NCI-H82 (cell line): ENCODE measurements around the gene NSUN4.
"Not testable (repeated sequence)": the region's sequence is repeated elsewhere in the genome, so short reads cannot be mapped to it uniquely, and the experiment has no call there.

ENCODE experiments used
- DNase-seq: peaks from one replicate; lab custom pipeline; 2025; lab: John Stamatoyannopoulos, UW

Gene NSUN4

GRCh38 chr1:46340404-46341221 lies at the start of gene NSUN4:
Gene NSUN4 (plus strand): TSS chr1:46340807. CDS start chr1:46340827, 20 bp downstream.
- peak; percentile 98 for DNase-seq

DNA sequence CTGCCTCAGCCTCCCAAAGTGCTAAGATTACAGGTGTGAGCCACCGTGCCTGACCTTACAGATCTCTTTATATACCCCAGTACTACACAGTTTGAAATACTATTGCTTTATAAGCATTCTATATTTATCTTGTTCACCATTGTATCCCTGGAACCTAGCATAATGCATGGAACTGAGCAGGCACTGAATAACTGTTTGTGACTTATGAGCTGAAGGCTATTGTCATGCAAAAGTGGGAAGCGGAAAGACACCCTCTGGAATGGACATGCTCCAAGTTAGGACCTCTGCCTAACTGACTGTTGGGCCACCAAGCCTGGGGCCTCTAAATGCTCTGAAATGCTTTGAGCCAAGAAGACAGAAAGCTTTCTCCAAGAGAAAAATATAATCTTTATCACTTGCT lies 45.3 kb upstream of the NSUN4 start:
- DNase-seq = no peak

- no peak for DNase-seq
Measured at GRCh38 chr1:46298387-46298786, 42.2 kb upstream of the NSUN4 start.

GRCh38 chr1:46300673-46301405 lies 39.8 kb upstream of the NSUN4 start:
- no peak for DNase-seq

DNA sequence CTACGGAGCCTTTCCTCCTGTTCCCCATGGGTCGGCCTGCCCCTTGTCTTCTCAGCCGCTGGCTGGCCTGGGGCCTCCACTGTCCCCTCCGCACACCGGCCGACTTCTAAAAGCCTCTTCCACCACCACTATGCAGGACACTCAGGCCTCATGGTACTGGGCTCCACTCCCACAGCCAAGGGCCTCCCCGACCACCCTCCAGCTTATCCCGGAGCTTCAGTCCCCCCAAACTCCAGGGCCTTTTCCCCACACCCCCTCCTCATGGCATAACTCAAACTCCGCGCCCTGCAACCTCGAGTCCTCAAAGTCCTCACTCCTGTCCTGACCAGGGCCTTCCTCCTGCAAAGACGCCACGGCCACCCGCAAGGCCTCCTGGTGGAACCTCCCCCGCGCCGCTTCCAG lies 39.2 kb upstream of the NSUN4 start:
- DNase-seq = peak; percentile 64

- peak; percentile 74 for DNase-seq
Measured at GRCh38 chr1:46301808-46302640, 38.6 kb upstream of the NSUN4 start.

DNA sequence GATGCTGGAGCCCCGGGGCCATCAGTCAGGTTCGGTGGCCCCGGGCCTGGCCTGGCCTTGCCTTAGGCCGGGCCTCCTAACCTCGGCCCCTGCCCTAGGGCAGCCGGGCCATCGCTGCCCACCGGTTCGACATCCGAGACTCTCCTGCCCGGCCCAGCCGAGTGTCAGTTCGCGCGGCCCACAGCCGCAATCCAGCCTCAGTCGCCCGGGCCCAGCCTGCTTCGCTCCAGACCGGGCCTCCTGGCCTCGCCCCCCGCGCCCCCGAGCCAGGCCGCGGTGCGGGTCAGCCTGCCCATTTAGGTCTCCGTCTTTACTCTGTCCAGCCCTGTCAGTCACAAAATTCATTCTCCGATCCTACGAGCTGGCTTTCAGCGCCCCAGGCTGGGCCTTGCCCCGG lies 38.0 kb upstream of the NSUN4 start:
- no peak for DNase-seq

GRCh38 chr1:46303038-46303871 lies 37.4 kb upstream of the NSUN4 start, which contains the start of the genes LRRC41 and UQCRH:
Gene LRRC41 (minus strand): TSS chr1:46303616. CDS start chr1:46303322, 294 bp downstream.
Gene UQCRH (plus strand): TSS chr1:46303698. CDS start chr1:46303767, 69 bp downstream.
- peak; percentile 98 for DNase-seq

DNA sequence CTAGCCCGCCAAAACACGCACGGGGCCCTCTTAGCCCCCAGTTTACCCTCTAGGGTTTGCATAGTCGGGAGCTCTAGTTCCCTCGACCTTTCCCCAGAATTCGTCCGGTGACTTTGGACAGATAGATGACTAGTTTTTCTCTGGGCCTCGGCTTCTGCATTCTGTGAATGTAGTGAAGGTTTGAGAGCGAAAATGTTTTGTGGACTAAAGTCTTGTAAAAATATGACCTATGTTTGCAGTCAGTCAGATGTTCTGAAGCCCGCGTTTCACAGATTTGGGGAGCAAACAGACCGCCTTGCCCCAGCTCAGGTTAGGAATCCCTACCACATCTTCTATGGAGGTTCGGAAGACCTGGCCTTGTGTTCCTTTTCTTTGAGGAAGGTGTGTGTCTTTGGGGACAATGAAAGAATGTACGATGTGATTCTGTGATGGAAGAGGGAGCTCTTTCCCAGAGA lies 36.7 kb upstream of the NSUN4 start:
- peak; percentile 54 for DNase-seq

GRCh38 chr1:46306159-46306530 lies 34.5 kb upstream of the NSUN4 start:
- no peak for DNase-seq

GRCh38 chr1:46309401-46310159 lies 31.0 kb upstream of the NSUN4 start:
- DNase-seq = no peak

DNA sequence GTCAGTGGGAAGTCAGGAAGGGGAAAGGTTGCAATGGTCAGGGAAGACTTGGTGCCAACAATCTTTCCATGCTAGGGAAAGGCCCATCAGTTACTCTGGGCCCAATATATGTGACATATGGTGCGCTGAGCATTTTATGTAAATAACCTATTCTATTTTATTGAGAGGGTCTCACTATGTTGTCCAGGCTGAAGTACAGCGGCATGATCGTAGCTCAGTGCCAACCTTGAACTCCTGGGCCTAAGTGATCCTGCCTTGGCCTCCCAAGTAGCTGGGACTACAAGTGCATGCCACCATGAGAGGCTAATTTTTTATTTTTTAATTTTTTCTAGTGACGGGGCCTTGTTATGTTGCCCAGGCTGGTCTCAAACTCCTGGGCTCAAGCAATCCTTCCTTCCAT lies 30.3 kb upstream of the NSUN4 start:
- DNase-seq = no peak

- no peak for DNase-seq
Measured at GRCh38 chr1:46315669-46316403, 24.8 kb upstream of the NSUN4 start.

- DNase-seq = no peak
Measured at GRCh38 chr1:46317323-46317722, 23.3 kb upstream of the NSUN4 start.

DNA sequence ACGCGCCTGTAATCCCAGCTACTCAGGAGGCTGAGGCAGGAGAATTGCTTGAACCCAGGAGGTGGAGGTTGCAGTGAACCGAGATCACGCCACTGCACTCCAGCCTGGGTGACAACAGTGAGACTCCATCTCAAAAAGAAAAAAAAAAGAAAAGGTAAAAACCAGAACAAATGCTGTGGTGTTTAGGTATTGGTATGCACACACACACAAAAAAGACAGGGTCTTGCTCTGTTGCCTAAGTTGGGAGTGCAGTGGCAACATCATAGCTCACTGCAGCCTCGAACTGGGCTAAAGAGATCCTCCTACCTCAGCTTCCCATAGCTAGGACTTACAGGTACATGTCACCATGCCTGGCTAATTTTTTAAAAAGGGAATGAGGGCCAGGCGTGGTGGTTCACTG lies 21.3 kb upstream of the NSUN4 start:
- DNase-seq = peak; percentile 54

DNA sequence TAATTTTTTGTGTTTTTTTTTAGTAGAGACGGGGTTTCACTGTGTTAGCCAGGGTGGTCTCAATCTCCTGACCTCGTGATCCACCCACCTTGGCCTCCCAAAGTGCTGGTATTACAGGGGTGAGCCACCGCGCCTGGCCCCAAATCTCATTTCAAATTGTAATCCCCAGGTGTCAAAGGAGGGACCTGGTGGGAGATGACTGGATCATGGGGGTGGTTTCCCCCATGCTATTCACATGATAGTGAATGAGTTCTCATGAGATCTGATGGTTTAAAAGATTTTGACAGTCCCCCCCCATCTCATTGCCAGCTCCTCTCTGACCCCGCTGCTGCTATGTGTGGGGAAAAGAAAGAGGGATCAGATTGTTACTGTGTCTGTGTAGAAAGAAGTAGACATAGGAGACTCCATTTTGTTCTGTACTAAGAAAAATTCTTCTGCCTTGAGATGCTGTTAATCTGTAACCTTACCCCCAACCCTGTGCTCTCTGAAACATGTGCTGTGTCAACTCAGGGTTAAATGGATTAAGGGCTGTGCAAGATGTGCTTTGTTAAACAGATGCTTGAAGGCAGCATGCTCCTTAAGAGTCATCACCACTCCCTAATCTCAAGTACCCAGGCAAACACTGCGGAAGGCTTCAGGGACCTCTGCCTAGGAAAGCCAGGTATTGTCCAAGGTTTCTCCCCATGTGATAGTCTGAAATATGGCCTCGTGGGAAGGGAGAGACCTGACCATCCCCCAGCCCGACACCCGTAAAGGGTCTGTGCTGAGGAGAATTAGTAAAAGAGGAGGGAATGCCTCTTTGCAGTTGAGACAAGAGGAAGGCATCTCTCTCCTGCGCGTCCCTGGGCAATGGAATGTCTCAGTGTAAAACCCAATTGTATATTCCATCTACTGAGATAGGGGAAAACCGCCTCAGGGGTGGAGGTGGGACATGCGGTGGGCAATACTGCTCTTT lies 20.4 kb upstream of the NSUN4 start:
- peak; percentile 87 for DNase-seq

DNA sequence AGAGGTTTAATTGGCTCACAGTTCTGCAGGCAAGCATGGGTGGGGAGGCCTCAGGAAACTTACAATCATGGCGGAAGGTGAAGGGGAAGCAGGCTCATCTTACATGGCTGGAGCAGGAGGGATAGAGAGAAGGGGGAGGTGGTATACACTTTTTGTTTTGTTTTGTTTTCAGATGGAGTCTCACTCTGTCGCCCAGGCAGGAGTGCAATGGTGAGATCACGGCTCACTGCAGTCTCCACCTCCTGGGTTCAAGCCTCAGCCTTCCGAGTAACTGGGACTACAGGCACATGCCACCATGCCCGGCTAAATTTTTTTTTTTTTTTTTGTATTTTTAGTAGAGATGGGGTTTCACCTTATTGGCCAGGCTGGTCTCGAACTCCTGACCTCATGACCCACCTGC lies 18.4 kb upstream of the NSUN4 start:
- not testable (repeated sequence) for DNase-seq

DNA sequence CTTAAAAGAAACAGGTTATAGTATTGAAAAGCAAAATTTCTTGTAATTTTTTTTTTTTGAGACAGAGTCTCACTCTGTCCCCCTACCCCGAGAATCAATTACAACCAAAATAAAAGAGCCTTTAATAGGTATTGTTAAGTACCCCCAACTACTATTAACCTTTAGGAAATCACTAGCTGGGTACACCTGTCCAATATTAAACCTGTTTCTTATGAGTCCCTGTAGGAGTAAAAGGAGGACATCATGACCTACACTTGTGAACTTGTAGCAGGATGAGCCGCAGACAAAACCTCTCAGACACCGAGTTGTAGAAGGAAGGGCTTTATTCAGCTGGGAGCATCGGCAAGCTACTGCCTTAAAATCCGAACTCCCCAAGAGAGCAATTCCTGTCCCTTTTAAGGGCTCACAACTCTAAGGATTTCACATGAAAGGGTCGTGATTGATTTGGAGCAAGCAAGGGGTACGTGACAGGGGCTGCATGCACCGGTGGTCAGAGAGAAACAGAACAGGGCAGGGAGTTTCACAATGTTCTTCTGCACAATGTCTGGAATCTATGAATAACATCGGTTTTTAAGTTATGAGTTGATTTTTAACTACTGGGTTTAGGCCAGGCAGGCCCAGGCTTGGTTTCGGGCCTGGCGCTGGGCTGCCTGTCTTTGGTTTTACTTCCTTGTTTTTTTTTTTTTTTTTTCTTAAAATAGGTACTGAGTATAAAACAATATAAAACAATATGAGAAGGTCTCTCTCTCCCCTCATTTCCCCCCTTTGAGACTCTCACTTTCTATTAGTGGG lies 15.1 kb upstream of the NSUN4 start:
- DNase-seq = not testable (repeated sequence)
